Endometrium (tissue), 2 donors: ENCODE results near the gene UIMC1.
"Not testable (repeated sequence)": the region's sequence is repeated elsewhere in the genome, so short reads cannot be mapped to it uniquely, and the experiment has no call there.

Source experiments
- FAIRE-seq: peaks from 2 replicates; lab custom pipeline; 2012; peaks lifted over from hg19 to GRCh38; lab: Jason Lieb, UNC
- donor health status: control.
- donor health status: control.

UIMC1 gene

GRCh38 chr5:176883700-176884570 is 122.6 kb downstream of the UIMC1 start:
- FAIRE-seq, result no peak

DNA sequence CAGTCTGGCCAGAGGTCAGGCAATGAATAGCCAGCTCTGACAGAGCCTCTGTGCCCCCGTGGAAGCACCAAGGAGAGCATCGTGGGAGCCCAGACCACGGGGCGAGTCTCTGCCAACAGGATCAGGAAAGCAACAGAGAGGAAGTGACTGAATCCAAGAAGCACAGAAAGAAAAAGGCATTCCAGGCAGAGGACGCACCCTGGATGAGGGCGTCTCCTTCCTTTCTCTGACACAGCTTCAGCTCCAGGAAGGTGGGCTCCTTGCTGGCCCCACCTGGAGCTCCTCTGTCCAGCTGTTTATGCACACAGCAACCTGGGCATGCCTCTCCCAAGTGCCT is 124.0 kb downstream of the UIMC1 start:
- FAIRE-seq, result no peak

- FAIRE-seq, result no peak
Observed at GRCh38 chr5:176881816-176882566, 124.6 kb downstream of the UIMC1 start.

- FAIRE-seq, result no peak
Observed at GRCh38 chr5:176881021-176881749, 125.4 kb downstream of the UIMC1 start.

GRCh38 chr5:176880366-176881020 is 126.1 kb downstream of the UIMC1 start:
- no peak for FAIRE-seq

DNA sequence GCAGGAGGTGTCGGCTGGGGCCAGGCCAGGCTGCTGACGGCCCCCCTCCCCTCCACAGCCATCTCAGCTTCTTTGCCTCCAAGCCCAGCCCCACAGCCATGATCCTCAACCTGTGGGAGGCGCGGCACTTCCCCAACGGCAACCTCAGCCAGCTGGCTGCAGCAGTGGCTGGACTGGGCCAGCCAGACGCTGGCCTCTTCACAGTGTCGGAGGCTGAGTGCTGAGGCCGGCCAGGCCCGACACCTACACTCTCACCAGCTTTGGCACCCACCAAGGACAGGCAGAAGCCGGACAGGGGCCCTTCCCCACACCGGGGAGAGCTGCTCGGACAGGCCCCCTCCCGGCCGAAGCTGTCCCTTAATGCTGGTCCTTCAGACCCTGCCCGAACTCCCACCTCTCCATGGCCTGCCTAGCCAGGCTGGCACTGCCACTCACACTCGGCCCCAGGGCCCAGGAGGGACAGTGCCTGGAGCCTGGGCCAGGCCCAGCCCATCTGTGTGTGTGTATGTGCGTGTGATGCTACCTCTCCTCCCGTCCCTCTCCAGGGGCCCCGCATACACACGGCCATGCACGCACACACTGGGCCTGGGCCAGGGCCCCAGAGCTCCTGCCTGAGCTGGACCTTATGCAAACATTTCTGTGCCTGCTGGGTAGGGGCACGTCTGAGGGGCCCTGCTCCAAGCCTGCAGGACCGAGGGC is 126.8 kb downstream of the UIMC1 start:
- FAIRE-seq, result no peak

- FAIRE-seq, result no peak
Observed at GRCh38 chr5:176878906-176879662, 127.5 kb downstream of the UIMC1 start.

DNA sequence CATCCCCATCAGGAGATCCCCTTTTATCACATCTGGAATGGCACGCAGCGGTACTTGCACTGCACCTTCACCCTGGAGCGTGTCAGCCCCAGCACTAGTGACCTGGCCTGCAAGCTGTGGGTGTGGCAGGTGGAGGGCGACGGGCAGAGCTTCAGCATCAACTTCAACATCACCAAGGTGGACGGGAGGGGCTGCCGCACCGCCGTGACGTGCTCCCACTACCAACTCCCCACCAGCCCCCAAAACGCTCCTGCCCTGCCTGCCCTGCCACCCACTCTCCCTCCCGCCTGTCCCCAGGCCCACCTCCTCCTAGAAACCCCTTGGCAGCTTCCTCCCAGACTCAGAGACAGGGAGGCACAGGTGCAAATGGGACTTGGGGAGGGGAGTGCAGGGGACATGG is 128.1 kb downstream of the UIMC1 start:
- FAIRE-seq, result no peak

- no peak for FAIRE-seq
Observed at GRCh38 chr5:176877793-176878331, 128.7 kb downstream of the UIMC1 start.

DNA sequence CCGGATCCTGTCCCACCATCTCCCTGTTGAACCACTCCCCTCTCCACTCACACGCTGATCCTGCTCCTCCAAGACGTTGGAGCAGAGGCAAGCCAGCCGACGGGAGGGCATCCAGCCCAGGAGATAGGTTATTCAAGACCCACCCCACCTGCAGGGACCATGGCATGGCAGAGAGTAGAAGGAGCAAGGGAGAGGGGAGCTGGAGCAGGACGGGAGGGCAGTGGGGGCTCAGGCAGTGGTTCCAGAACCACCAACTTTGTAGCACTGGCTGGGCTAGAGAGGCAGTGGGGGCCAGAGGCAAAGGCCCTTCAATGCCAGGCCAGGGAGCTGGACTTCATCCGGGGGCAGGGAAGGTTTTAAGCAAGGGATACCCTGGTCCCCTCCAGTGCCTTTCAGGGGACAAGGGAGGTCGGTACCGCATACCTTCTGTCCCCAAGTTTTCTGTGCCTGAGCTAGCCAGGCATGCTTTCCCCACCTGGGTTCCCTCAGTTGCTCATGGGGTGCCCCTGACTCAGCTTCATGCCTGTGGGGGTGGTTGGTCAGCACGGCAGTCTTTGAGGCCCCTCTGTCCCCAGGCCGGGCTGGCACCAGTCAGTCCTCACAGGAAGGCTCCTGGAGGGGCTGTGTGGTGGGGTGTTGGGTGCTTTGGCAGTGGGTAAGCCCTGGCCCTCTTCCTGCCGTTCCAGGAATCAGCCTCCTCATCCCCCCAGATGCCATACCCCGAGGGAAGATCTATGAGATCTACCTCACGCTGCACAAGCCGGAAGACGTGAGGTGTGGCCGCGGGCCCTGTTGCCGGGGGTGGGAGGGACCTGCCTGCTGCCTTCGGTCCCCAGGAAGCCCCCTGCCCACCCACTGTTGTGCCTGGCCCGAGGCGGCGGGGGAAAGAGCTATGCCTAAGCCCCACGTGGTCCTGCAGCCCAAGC is 129.8 kb downstream of the UIMC1 start:
- no peak for FAIRE-seq

- no peak for FAIRE-seq
Observed at GRCh38 chr5:176875783-176876505, 130.6 kb downstream of the UIMC1 start.

- no peak for FAIRE-seq
Observed at GRCh38 chr5:176875014-176875550, 131.5 kb downstream of the UIMC1 start.

- no peak for FAIRE-seq
Observed at GRCh38 chr5:176874198-176874780, 132.3 kb downstream of the UIMC1 start.

GRCh38 chr5:176873541-176874172 is 132.9 kb downstream of the UIMC1 start:
- no peak for FAIRE-seq

GRCh38 chr5:176873011-176873410 is 133.6 kb downstream of the UIMC1 start:
- FAIRE-seq, result not testable (repeated sequence)

- FAIRE-seq, result not testable (repeated sequence)
Observed at GRCh38 chr5:176872586-176872985, 134.0 kb downstream of the UIMC1 start.

DNA sequence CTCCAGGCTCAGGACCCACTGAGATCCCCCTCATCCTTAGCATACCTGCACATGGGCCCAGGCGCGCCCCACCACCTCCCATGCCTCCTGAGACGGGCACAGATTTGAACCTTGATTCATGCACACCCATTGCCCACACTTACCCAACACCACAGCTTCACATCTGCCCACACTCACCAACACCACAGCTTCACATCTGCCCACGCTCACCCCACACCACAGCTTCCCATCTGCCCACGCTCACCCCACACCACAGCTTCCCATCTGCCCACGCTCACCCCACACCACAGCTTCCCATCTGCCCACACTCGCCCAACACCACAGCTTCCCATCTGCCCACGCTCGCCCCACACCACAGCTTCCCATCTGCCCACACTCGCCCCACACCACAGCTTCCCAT is 135.9 kb downstream of the UIMC1 start:
- FAIRE-seq, result not testable (repeated sequence)
